ENCODE measurements around the gene LCE4A. TPM values are rescaled to one million over a fixed set of nuclear protein-coding genes. Genes with fewer than 3 reads are reported as not detected.

Gene LCE4A
- polyA plus RNA-seq, 1 donor (not counting 4 experiments of a cell fraction or from before 2014, with no cell fraction given), result not detected

- Histone ChIP-seq H3K36me3 (ENCODE audit: control insufficient read depth in 2 of 2, extremely low read depth in 1 of 2, insufficient read depth in 2 of 2, low read length in 2 of 2) (no peaks in the 10 kb centered on the region), H3K9me3 (ENCODE audit: control insufficient read depth, low read depth, low read length) (no peaks in the 10 kb centered on the region), H3K9me1 (ENCODE audit: control insufficient read depth, extremely low read depth, insufficient read depth, low read length) (no peaks in the 10 kb centered on the region), H3K27ac (ENCODE audit: control insufficient read depth, insufficient read depth, low read length) (no peak overlapping the region), H3K4me3 (ENCODE audit: control insufficient read depth in 2 of 3, extremely low read depth in 1 of 3, insufficient read depth in 2 of 3, low read depth in 1 of 3, low read length in 3 of 3) (no peak overlapping the region), H4K20me1 (ENCODE audit: control insufficient read depth, extremely low read depth, insufficient read depth, low read length) (no peaks in the 10 kb centered on the region), H3K27me3 (ENCODE audit: control insufficient read depth, extremely low read depth, insufficient read depth, low read length) (no peaks in the 10 kb centered on the region), H3K9ac (ENCODE audit: control insufficient read depth, extremely low read depth, insufficient read depth, low read length) (no peak overlapping the region), H3K4me1 (ENCODE audit: control insufficient read depth, extremely low read depth, insufficient read depth, low read length) (peaks cover 19% of the 10 kb centered on the region), H2AFZ (ENCODE audit: control insufficient read depth, low read length) (no peak overlapping the region), H3K4me2 (ENCODE audit: control insufficient read depth, extremely low read depth, insufficient read depth, low read depth, low read length) (no peak overlapping the region), H3K79me2 (ENCODE audit: control insufficient read depth, insufficient read depth, low read length) (no peaks in the 10 kb centered on the region)
- dilution Hi-C loops (cut with MboI; ENCODE audit: extremely low pct_ligation_motif_present, low sequenced_read_pairs), result no loop called here
- no peak for DNase-seq (ENCODE audit: low read depth, low spot score)
- no peak for FAIRE-seq
- no peak for TF ChIP-seq EZH2 (IDR thresholded peaks at IDR 0.05; ENCODE audit: low read length)
- no peak for TF ChIP-seq CTCF (optimal IDR thresholded peaks at IDR 0.05 in 1 of 3, IDR thresholded peaks at IDR 0.05 in 1 of 3, conservative IDR thresholded peaks at IDR 0.05 in 1 of 3; ENCODE audit: extremely low read depth in 1 of 3, insufficient read depth in 2 of 3, low read length in 3 of 3)
Observed at GRCh38 chr1:152737997-152738396, 30.0 kb downstream of the LCE4A start.

- TF ChIP-seq EZH2 (IDR thresholded peaks at IDR 0.05; ENCODE audit: low read length) (no peak), CTCF (optimal IDR thresholded peaks at IDR 0.05 in 1 of 3, IDR thresholded peaks at IDR 0.05 in 1 of 3, conservative IDR thresholded peaks at IDR 0.05 in 1 of 3; ENCODE audit: extremely low read depth in 1 of 3, insufficient read depth in 2 of 3, low read length in 3 of 3) (no peak)
- Histone ChIP-seq H3K27ac (ENCODE audit: control insufficient read depth, insufficient read depth, low read length) (no peak overlapping the region), H3K79me2 (ENCODE audit: control insufficient read depth, insufficient read depth, low read length) (no peaks in the 10 kb centered on the region), H3K4me1 (ENCODE audit: control insufficient read depth, extremely low read depth, insufficient read depth, low read length) (peaks cover 37% of the 10 kb centered on the region), H3K9ac (ENCODE audit: control insufficient read depth, extremely low read depth, insufficient read depth, low read length) (no peak overlapping the region), H4K20me1 (ENCODE audit: control insufficient read depth, extremely low read depth, insufficient read depth, low read length) (no peaks in the 10 kb centered on the region), H3K9me1 (ENCODE audit: control insufficient read depth, extremely low read depth, insufficient read depth, low read length) (no peaks in the 10 kb centered on the region), H3K4me3 (ENCODE audit: control insufficient read depth in 2 of 3, extremely low read depth in 1 of 3, insufficient read depth in 2 of 3, low read depth in 1 of 3, low read length in 3 of 3) (no peak overlapping the region), H3K36me3 (ENCODE audit: control insufficient read depth in 2 of 2, extremely low read depth in 1 of 2, insufficient read depth in 2 of 2, low read length in 2 of 2) (no peaks in the 10 kb centered on the region), H3K9me3 (ENCODE audit: control insufficient read depth, low read depth, low read length) (no peaks in the 10 kb centered on the region), H3K4me2 (ENCODE audit: control insufficient read depth, extremely low read depth, insufficient read depth, low read depth, low read length) (peak overlapping the region; percentile 39), H3K27me3 (ENCODE audit: control insufficient read depth, extremely low read depth, insufficient read depth, low read length) (no peaks in the 10 kb centered on the region), H2AFZ (ENCODE audit: control insufficient read depth, low read length) (peak overlapping the region; percentile 42)
- DNase-seq (ENCODE audit: low read depth, low spot score) (no peak), FAIRE-seq (peak; percentile 92)
- dilution Hi-C loops (cut with MboI; ENCODE audit: extremely low pct_ligation_motif_present, low sequenced_read_pairs), result no loop called here
Observed at GRCh38 chr1:152739841-152740240, 31.9 kb downstream of the LCE4A start.
